ENCODE data around the gene ATG4B. TPM values are rescaled to one million over a fixed set of nuclear protein-coding genes. Genes with fewer than 3 reads are reported as not detected.

ATG4B gene
- total and polyA plus RNA-seq, 2 of the 4 experiments (the other 2 are of a cell fraction): 113 to 146 TPM

Other genes with a start within 250 kb of the ATG4B start
- gene STK25, start 129.1 kb upstream of the ATG4B start, total RNA-seq (2012; rRNA removed): 203 and 258 TPM in 2 replicates
- 392 and 417 TPM in 2 replicates for gene STK25, start 129.1 kb upstream of the ATG4B start, polyA plus RNA-seq (2012; rRNA removed)
- 13.3 and 15.8 TPM in 2 replicates for gene BOK, start 78.9 kb upstream of the ATG4B start, total RNA-seq (2012; rRNA removed)
- 34.4 and 37.4 TPM in 2 replicates for gene BOK, start 78.9 kb upstream of the ATG4B start, polyA plus RNA-seq (2012; rRNA removed)
- 33.9 and 42.2 TPM in 2 replicates for gene THAP4, start 535 bp upstream of the ATG4B start, total RNA-seq (2012; rRNA removed)
- gene THAP4, start 535 bp upstream of the ATG4B start, polyA plus RNA-seq (2012; rRNA removed): 55.1 and 60.3 TPM in 2 replicates
- 31.7 and 32.8 TPM in 2 replicates for gene DTYMK, start 49.1 kb downstream of the ATG4B start, total RNA-seq (2012; rRNA removed)
- 50.1 and 50.5 TPM in 2 replicates for gene DTYMK, start 49.1 kb downstream of the ATG4B start, polyA plus RNA-seq (2012; rRNA removed)
- 16.7 and 38.9 TPM in 2 replicates for gene ING5, start 64.3 kb downstream of the ATG4B start, total RNA-seq (2012; rRNA removed)
- gene ING5, start 64.3 kb downstream of the ATG4B start, polyA plus RNA-seq (2012; rRNA removed): 36.1 and 36.5 TPM in 2 replicates
- gene D2HGDH, start 96.9 kb downstream of the ATG4B start, total RNA-seq (2012; rRNA removed): 6.3 and 8.3 TPM in 2 replicates
- 22.1 and 23.0 TPM in 2 replicates for gene D2HGDH, start 96.9 kb downstream of the ATG4B start, polyA plus RNA-seq (2012; rRNA removed)
- not detected in 2 replicates for gene GAL3ST2, start 139.1 kb downstream of the ATG4B start, total RNA-seq (2012; rRNA removed)
- 0.07 TPM in 1 of 2 replicates, not detected in the other for gene GAL3ST2, start 139.1 kb downstream of the ATG4B start, polyA plus RNA-seq (2012; rRNA removed)
- gene NEU4, start 171.5 kb downstream of the ATG4B start, total RNA-seq (2012; rRNA removed): not detected in 2 replicates
- not detected in 2 replicates for gene NEU4, start 171.5 kb downstream of the ATG4B start, polyA plus RNA-seq (2012; rRNA removed)
- not detected in 2 replicates for gene PDCD1, start 221.2 kb downstream of the ATG4B start, total RNA-seq (2012; rRNA removed)
- gene PDCD1, start 221.2 kb downstream of the ATG4B start, polyA plus RNA-seq (2012; rRNA removed): not detected in 2 replicates
- gene RTP5, start 232.0 kb downstream of the ATG4B start, total RNA-seq (2012; rRNA removed): not detected in 2 replicates
- gene RTP5, start 232.0 kb downstream of the ATG4B start, polyA plus RNA-seq (2012; rRNA removed): not detected in 2 replicates